GM18526 (cell line): ENCODE measurements around the gene ZIC4.

Experiments
- POLR2A ChIP-seq: IDR thresholded peaks from 3 replicates; pipeline ENCODE4 v1.6.1; 2011; ENCODE audit not compliant: insufficient read length; ENCODE audit errors: extremely low read depth

The ZIC4 gene

GRCh38 chr3:147412261-147412916 lies 6.0 kb upstream of the ZIC4 start:
- TF ChIP-seq POLR2A, result no peak

DNA sequence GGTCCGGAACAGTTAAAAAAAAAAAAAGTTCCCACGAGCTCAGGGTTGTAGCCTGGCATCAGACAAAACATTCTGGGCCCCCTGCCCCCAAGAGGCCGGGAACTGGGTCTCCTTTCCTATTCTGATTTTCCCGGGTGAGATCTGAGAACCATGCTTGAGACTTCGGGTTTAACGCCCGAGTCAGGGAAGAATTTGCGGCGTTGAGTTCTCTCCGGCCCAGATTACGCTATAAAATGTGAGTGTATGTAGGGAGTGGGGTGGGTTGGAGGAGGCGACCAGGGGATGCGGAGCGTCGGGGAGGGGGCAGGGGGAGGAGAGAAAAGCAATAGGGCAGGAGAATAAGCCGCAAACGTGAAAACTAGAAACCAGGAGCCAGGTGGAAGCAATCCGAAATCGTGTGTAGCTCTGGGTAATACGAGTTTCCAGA lies 5.5 kb upstream of the ZIC4 start:
- TF ChIP-seq POLR2A, result no peak

GRCh38 chr3:147411238-147411814 lies 5.0 kb upstream of the ZIC4 start:
- no peak for TF ChIP-seq POLR2A

DNA sequence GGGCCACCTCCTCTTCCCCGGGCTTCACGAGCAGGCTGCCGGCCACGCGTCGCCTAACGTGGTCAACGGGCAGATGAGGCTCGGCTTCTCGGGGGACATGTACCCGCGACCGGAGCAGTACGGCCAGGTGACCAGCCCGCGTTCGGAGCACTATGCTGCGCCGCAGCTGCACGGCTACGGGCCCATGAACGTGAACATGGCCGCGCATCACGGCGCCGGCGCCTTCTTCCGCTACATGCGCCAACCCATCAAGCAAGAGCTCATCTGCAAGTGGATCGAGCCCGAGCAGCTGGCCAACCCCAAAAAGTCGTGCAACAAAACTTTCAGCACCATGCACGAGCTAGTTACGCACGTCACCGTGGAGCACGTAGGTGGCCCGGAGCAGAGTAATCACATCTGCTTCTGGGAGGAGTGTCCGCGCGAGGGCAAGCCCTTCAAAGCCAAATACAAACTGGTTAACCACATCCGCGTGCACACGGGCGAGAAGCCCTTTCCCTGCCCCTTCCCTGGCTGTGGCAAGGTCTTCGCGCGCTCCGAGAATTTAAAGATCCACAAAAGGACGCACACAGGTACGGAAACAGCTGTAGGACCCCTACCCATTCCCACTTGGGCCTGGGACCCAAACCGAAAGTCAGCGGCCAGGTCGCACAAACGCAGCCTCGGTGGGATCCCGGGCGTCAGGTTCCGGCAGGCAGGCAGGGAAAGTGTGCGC lies 4.3 kb upstream of the ZIC4 start:
- no peak for TF ChIP-seq POLR2A

DNA sequence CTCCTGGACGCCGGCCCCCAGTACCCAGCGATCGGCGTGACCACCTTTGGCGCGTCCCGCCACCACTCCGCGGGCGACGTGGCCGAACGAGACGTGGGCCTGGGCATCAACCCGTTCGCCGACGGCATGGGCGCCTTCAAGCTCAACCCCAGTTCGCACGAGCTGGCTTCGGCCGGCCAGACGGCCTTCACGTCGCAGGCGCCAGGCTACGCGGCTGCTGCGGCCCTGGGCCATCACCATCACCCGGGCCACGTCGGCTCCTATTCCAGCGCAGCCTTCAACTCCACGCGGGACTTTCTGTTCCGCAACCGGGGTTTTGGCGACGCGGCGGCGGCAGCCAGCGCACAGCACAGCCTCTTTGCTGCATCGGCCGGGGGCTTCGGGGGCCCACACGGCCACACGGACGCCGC lies 3.8 kb upstream of the ZIC4 start:
- TF ChIP-seq POLR2A, result no peak

DNA sequence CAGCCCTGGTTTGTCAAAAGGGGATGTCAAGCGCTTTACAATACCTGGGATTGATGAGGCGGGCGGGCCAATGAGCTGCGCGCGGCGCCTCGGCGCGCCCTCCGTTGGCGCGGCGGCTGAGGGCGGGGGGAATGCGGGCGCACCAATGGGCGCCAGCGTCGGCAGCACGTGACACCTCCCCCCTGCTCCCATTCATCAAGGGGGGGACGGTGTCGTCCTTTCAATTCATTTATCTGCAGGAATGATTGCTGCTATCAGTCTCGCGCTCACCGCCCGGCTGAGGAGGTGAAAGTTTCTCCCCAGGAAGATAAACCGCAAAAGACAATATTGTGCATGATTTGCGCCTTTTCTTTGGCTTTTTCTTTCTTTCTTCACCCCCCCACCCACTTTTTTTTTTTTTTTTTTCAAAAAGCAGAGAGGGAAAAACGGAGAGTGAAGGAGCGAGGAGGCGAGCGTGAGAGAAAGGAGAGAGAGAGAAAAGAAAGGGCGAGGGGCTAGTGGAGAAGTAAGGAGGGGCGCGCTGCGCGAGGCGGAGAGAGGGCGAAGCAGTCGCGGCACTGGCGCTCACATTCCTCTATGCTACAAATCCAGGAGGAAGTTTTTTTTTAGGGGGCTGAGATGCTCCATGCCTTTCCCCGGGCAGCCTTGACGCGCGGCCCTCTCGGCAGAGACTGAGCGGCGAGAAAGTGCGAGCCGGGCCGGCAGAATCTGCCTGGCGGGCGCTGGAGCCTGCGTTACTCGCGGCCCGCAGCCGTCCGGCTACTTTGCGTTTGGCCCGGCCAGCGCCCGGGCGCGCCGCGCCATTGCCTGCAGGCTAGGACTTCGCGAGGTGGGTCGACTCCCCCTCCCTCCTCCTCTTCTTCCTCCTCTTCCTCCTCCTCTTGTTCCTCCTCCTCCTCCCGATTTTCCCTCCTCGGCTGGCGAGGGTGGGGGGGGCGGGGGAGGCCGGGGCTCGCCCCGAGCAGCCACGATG lies 3.1 kb upstream of the ZIC4 start, which contains the start of gene ZIC1:
Gene ZIC1 (plus strand): TSS at position 223 of the 973 bp plus-strand sequence. CDS start 748 bp downstream, at position 971.
- no peak for TF ChIP-seq POLR2A

DNA sequence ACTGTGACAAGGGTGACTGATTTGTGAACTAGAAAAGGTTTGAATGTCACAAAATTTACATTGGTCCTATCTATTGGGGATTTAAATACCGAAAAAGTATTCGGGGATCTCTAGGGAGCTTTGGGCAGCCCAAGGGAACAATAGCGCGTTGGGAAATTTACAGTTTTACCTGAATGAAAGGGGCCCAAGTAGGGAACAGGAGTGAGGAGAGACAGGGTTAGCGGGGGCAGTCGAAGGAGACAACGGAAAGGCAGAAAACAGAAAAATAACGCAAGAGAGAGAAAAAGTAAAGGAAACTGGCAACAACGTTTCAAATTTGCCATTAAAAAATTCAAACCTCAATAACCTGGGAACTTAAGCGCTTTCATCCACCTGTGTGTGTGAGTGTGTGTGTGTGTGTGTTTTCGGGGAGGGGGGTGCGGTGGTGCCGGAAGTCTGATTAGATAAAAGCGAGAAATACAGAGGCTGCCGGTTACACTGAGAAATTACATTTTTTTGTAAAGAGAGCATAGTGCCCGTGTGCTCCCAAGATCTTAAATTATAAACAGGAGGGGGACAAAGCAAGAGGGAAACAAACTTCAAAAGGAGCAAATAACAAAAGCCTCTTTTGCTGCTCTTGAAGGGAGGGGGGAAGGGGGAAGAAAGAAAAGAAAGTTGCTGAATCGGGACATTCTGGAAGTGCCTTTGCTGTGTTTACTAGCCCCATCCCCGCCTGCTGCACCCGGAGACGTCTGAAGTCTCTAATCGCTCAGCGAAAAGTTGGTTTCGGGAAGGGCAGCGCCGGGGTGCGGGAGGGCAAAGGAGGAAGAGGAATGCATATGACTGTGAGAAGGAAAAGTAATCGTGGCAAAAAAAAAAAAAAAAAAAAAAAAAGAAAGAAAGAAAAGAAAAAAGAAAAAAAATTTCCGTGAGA lies 2.1 kb upstream of the ZIC4 start:
- TF ChIP-seq POLR2A, result no peak

GRCh38 chr3:147407498-147408187 lies 1.3 kb upstream of the ZIC4 start:
- TF ChIP-seq POLR2A, result no peak

GRCh38 chr3:147407114-147407497 lies 763 bp upstream of the ZIC4 start:
- TF ChIP-seq POLR2A, result no peak

DNA sequence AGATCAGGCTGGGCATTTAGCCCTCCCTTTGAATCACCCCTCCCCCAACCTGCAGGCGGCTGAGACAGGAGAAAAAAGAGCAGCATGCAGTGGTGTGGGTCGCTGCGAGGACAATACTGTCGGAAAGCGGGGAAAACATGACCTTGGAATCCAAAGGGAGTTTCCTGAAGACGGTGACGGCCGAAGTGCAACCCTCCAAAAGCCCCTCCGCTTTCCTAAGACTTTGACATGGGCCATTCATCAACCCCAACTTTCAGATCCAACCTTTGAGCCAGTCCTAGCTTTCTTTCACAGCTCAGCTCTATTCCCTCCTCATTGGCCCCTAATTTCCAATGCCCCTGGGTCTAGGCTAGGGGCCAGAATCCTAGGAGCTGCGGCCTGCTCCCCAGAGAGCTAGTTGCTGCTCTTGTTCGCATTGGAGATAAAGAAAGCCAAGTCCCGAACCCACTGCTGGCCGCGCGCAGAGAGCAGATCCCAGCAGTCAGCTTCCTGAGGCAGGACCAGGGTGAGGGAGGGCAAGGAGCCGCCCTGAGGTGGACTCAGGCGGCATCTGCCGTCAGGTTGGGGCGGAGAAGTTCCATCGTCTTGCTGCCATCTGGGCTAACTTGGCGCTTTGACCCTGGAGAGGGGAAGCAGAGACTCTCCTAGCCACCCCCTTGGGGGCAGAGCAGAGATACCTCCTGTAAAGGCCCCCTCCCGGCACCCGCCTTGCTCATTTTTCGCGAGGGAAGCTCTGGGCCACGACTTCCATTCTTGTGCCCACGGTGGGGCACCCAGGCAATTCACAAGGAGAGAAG lies 914 bp downstream of the ZIC4 start:
- no peak for TF ChIP-seq POLR2A

- no peak for TF ChIP-seq POLR2A
Observed at GRCh38 chr3:147404800-147405230, 1.5 kb downstream of the ZIC4 start.

GRCh38 chr3:147404000-147404799 lies 2.1 kb downstream of the ZIC4 start:
- TF ChIP-seq POLR2A, result no peak

DNA sequence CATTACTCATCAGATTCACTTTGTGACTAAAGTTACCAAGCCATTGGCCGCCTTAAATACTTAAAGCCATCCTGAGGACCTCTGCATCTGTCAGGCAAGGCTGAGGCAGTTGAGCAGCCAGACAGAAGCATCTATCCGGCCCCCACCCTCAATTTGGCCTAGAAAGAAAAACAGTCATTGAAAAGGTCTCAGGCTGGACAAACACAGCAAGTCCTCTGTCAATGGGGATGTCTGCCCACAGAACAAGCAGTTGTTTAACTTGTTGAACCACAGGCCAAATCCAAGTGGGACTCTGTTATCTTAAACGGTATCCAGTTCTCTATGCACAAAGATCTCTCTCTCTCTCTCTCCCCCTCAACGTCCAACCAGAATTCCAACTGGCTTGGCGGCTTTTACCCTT lies 2.8 kb downstream of the ZIC4 start:
- no peak for TF ChIP-seq POLR2A
